GM21515 (cell line): ENCODE measurements around the gene SNRNP25.
A peak's percentile ranks its signal among the peaks of the same experiment; 100 is the strongest.
"Not testable (repeated sequence)": the region's sequence is repeated elsewhere in the genome, so short reads cannot be mapped to it uniquely, and the experiment has no call there.

ENCODE experiments used
- ATAC-seq: cut with Tn5 transposase; IDR thresholded peaks from one replicate; pipeline ENCODE4 v1.9.1; 2021; ENCODE audit not compliant: unreplicated experiment

The SNRNP25 gene

DNA sequence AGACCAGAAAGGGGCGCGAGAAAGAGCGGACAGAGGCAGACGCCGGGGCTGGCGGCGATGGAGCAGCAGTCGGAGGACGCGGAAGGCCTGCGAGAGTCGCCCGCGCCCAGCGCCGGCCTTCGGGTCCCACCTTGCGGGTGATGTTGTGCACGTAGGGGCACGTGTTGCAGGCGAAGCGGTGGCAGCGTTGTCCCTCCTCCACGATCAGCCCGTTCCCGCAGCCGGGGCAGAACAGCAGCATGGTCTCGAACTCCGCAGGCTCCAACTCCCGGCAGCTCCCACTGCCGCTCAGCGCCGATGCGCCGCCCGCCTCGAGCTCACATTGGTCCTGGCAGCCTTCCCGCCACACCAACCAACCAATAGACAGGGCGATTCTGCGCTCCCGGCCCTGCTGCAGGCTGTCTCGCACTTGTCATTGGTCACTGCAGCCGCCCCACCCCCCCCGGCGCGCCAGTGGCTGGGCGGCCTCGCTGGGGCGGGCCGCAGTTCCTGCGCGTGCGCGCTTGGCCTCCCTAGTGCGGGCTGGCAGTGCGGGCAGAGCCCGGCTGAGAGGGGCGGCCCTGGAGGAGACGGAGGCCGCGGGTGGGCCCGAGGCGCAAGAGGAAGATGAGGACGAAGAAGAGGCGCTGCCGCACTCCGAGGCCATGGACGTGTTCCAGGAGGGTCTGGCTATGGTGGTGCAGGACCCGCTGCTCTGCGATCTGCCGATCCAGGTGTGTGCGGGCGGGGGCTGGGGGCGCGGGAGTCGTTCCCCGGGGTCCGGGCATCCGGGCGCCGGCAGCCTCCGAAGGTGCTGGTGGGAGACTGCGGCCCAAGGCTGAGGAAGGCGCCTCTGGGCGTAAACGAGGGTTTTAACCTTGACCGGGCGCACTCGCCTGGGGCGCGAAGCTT is at the start of gene SNRNP25, which contains the start of gene POLR3K:
Gene SNRNP25 (plus strand): TSS at position 483 of the 891 bp plus-strand sequence. CDS start 189 bp downstream, at position 672.
Gene POLR3K (minus strand): TSS at position 263 of the 891 bp plus-strand sequence. CDS start 22 bp downstream, at position 241.
- peak; percentile 91 for ATAC-seq

DNA sequence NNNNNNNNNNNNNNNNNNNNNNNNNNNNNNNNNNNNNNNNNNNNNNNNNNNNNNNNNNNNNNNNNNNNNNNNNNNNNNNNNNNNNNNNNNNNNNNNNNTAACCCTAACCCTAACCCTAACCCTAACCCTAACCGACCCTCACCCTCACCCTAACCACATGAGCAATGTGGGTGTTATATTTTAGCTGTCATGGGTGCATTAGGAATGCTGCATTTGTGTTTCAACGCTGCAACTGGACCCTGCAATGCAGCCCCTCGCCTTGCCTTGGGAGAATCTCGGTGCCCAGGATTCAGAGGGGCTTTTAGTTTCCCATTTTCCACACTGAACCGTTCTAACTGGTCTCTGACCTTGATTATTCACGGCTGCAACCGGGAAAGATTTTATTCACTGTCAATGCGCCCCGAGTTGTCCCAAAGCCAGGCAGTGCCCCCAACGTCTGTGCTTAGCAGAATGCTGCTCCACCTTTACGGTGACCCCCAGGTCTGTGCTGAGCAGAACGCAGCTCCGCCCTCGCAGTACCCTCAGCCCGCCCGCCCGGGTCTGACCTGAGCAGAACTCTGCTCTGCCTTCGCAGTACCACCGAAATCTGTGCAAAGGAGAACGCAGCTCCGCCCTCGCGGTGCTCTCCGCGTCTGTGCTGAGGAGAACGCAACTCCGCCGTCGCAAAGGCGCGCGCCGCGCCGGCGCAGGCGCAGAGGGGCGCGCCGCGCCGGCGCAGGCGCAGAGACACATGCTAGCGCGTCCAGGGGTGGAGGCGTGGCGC is 43.5 kb upstream of the SNRNP25 start:
- ATAC-seq = no peak

- not testable (repeated sequence) for ATAC-seq
These were observed 42.9 kb upstream of the SNRNP25 start for GRCh38 chr16:10772-11171.

GRCh38 chr16:17062-17765 is 36.4 kb upstream of the SNRNP25 start:
- ATAC-seq = not testable (repeated sequence)

DNA sequence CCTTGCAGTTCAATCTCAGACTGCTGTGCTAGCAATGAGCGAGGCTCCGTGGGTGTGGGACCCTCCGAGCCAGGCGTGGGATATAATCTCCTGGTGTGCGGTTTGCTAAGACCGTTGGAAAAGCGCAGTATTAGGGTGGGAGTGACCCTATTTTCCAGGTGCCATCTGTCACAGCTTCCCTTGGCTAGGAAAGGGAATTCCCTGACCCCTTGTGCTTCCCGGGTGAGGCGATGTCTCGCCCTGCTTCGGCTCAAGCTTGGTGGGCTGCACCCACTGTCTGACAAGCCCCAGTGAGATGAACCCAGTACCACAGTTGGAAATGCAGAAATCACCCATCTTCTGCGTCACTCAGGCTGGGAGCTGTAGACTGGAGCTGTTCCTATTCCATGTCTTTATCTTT is 32.7 kb upstream of the SNRNP25 start:
- not testable (repeated sequence) for ATAC-seq

DNA sequence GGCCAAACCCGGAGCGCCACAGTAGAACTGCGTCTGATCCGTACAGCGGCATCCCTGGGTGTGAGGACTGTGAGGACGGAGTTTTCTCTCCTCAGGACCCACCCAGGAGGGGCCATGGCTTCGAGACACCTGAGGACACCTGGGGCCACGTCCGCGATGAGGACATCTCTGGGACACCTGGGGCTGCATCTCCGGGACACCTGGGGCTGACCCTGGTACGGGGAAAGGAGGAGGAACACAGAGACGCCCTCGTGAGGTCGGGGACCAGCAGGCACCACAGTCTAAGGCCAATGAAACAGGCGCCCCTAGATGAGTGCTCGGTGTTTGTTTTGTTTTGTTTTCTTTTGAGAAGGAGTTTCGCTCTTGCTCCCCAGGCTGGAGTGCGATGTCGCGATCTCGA is 29.5 kb upstream of the SNRNP25 start:
- not testable (repeated sequence) for ATAC-seq

GRCh38 chr16:25926-26348 is 27.7 kb upstream of the SNRNP25 start:
- ATAC-seq = peak; percentile 64

- ATAC-seq = not testable (repeated sequence)
These were observed 23.0 kb upstream of the SNRNP25 start for GRCh38 chr16:30627-31026.

- ATAC-seq = not testable (repeated sequence)
These were observed 20.3 kb upstream of the SNRNP25 start for GRCh38 chr16:33154-33876.

DNA sequence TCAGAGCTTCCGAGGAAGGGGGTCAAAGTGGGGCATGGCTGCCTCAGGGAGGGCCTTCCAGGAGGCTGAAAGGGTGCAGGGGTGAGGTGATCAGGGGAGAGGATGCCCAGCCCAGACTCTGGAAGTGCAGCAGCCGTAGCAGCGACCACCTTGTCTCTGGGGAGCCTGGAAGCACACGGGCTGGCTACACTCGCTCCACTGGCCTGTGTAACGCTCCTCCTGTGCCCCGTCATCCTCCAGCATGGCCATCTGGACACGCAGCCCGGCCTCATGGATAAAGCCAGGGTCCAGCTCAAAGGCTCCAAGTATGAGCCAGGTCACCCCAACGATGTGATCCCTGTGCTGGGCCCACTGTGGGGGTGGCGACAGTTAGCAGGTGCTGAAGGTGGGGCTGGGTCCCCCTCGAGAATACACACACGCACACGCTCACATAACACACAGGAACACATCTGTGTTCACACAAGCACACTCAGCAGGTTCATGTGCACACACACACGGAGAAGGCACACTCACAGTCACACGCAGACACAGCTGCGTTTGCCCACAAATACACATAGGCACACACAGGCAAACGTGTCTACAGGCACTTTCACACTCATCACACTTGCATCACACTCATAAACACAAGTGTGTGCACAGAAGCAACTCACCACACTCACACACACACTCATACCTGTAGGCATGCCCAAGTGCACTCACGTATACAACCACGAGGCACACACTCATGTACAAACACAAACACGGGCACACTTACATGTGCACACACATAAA is 19.6 kb upstream of the SNRNP25 start:
- no peak for ATAC-seq

- ATAC-seq = no peak
These were observed 19.0 kb upstream of the SNRNP25 start for GRCh38 chr16:34648-34987.

DNA sequence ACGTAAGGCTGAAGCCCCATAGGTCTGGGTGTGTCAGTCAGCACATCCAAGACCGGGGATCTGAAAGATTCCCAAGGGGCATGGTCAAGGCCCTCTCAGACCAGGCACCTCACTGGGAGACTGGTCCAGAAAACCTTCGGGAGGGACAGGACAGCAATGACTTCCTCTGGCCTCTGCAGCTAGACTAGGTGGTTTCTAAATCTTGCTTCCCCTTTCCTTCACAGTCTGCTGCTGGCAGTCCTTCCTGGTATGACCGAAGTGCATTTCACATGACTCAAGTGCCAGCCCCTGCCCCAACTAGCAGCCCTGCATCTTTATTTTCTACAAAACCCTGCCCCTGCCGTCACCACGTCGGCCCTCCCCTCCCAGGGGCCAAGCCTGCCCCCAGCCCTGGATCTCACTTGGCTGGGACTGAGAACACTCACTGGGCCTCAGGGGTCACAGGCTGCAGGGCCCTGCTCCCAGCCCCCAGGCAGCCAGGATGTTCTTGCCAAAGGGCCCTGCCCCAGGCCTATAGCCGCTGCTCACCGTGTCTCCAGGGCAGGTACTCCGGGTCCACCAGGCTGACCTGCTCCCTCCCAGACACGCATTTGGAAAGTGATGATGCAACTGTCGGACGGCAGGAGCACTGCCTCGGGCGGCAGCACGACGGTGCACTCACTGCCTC is 18.5 kb upstream of the SNRNP25 start:
- ATAC-seq = no peak

DNA sequence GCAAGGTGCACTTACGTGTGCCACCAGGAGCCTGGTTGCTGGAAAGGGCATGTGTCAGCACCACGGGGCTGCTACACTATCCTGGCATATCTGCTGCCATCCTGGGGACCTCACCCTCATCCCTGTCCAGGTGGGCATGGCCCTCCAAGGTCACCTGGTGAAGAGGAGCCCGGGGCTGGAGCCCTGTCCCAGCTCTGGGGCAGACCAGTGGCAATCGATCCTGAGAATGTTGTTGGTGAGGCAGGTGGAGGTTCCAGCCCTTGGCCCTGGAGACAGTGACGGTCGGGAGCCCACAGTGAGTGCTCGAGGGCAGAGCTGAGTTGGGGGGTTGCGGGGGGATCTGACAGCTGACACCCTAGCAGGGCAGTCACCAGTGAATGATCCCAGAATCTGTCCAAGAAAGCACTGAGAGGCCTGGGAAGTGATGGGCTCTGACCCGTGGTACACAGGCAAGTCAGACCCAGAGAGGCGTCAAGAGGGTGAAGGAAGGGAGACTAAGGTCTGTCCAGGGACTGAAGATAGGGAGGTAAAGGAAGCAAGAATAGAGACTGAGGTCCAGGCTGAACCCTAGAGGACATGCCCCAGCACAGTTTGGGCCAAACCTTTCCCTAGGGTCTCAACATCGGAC is 17.8 kb upstream of the SNRNP25 start:
- ATAC-seq = no peak

DNA sequence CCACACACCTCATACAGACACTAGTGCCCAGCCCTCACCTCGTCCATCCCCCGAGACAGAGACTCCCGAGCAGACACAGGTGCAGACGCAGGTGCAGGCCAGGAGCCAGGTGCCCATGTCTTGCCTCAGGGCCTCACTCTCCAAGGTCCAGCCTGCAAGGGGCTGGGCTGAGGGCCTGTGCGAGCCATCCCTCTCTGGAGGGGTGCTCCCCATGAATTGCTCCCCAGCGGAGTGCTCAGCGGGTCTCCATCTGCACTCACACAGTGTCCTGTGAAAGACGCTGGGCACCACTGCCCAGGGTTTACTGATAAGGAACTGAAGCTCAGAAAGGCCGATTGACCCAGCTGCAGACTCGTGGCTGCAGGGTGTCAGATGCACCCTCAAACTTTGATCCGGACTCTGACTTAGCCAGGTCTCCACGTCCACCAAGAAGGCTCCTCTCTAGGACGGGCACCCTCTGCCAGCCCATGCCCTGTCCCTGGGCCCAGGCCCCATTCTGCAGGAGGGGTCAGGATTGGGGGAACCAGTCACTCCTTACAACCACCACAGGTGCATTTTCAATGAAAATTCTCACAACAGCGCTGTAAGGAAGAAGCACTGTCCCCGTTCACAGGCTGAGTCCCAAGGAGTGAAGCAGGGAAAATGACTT is 17.2 kb upstream of the SNRNP25 start:
- ATAC-seq = no peak

- no peak for ATAC-seq
These were observed 16.1 kb upstream of the SNRNP25 start for GRCh38 chr16:37511-37910.

GRCh38 chr16:38206-38605 is 15.4 kb upstream of the SNRNP25 start:
- not testable (repeated sequence) for ATAC-seq

GRCh38 chr16:38941-39892 is 14.4 kb upstream of the SNRNP25 start:
- peak; percentile 75 for ATAC-seq
